ENCODE results near the gene OR2A14. TPM values are rescaled to one million over a fixed set of nuclear protein-coding genes. Genes with fewer than 3 reads are reported as not detected.
"Not testable (repeated sequence)": the region's sequence is repeated elsewhere in the genome, so short reads cannot be mapped to it uniquely, and the experiment has no call there.

OR2A14 gene
- total and polyA plus RNA-seq, 2 donors (not counting 1 experiment from before 2014, with no cell fraction given) = not detected

- Mint-ChIP-seq H3K4me3 (no peak overlapping the region), H3K27me3 (peaks cover 5% of the 10 kb centered on the region), H3K4me1 (no peaks in the 10 kb centered on the region), H3K27ac (no peak overlapping the region), H3K9me3 (ENCODE audit: insufficient read depth) (no peaks in the 10 kb centered on the region)
- DNase-seq (peak; percentile 82), ATAC-seq (ENCODE audit: low read depth) (peak; percentile 98)
- Histone ChIP-seq H3K4me2 (replicated peaks; ENCODE audit: low read depth, low read length, poor library complexity, severe bottlenecking) (no peak overlapping the region), H3K27me3 (replicated peaks in 1 of 4; ENCODE audit: control extremely low read depth in 1 of 4, control insufficient read depth in 3 of 4, insufficient read depth in 4 of 4, low read length in 3 of 4) (no peaks in the 10 kb centered on the region), H3K36me3 (replicated peaks in 1 of 2; ENCODE audit: control extremely low read depth in 1 of 2, control insufficient read depth in 1 of 2, extremely low read depth in 1 of 2, insufficient read depth in 2 of 2, low read length in 1 of 2) (no peaks in the 10 kb centered on the region), H3K4me3 (ENCODE audit: control extremely low read depth in 1 of 5, extremely low read depth in 1 of 5, insufficient read depth in 1 of 5, low read depth in 2 of 5, low read length in 4 of 5) (no peak overlapping the region), H3K4me1 (ENCODE audit: control insufficient read depth in 2 of 2, insufficient read depth in 2 of 2, low read length in 2 of 2) (no peaks in the 10 kb centered on the region), H3K79me2 (ENCODE audit: control insufficient read depth, insufficient read depth, low read length) (no peaks in the 10 kb centered on the region), H3K27ac (ENCODE audit: low read length in 2 of 2) (no peak overlapping the region), H4K20me1 (ENCODE audit: control insufficient read depth, insufficient read depth, low read length, poor library complexity, severe bottlenecking) (no peaks in the 10 kb centered on the region), H2AFZ (ENCODE audit: insufficient read depth, low read depth, low read length, poor library complexity, severe bottlenecking) (no peak overlapping the region), H3K9me3 (ENCODE audit: control extremely low read depth in 1 of 3, control insufficient read depth in 2 of 3, insufficient read depth in 1 of 3, low read length in 2 of 3) (no peaks in the 10 kb centered on the region), H3K9ac (ENCODE audit: low read length) (no peak overlapping the region)
- POLR2A ChIA-PET = no interaction called here
- intact Hi-C loops (cut with micrococcal nuclease) = no loop called here
- CTCF ChIA-PET = interaction anchor here (0.6 to 2.6 kb wide), 20 partner anchors 8 to 888 kb away, joined by 3 to 15 read pairs (median 4); partner anchors contain the start of gene TCAF1
- WGBS (ENCODE audit: insufficient coverage) = 0% methylated on average over 1 of the region's 6 CpGs
- TF ChIP-seq CTCF (IDR thresholded peaks at IDR 0.05) (peak; percentile 89), EZH2 (IDR thresholded peaks at IDR 0.05; ENCODE audit: borderline replicate concordance, insufficient read depth, low read depth, low read length, poor library complexity, severe bottlenecking) (no peak)
Measured at GRCh38 chr7:144127714-144128334, 4.8 kb downstream of the OR2A14 start.

GRCh38 chr7:144129601-144130000 is 6.6 kb downstream of the OR2A14 start:
- POLR2A ChIA-PET; H3K9me3 ChIP-seq (ENCODE audit: control extremely low read depth in 1 of 3, control insufficient read depth in 2 of 3, insufficient read depth in 1 of 3, low read length in 2 of 3); H3K79me2 ChIP-seq (ENCODE audit: control insufficient read depth, insufficient read depth, low read length); H3K4me1 ChIP-seq (ENCODE audit: control insufficient read depth in 2 of 2, insufficient read depth in 2 of 2, low read length in 2 of 2); DNase-seq; ATAC-seq (ENCODE audit: low read depth); intact Hi-C loops (cut with micrococcal nuclease); H4K20me1 ChIP-seq (ENCODE audit: control insufficient read depth, insufficient read depth, low read length, poor library complexity, severe bottlenecking); H3K27ac Mint-ChIP-seq; H2AFZ ChIP-seq (ENCODE audit: insufficient read depth, low read depth, low read length, poor library complexity, severe bottlenecking); H3K4me3 ChIP-seq (ENCODE audit: control extremely low read depth in 1 of 5, extremely low read depth in 1 of 5, insufficient read depth in 1 of 5, low read depth in 2 of 5, low read length in 4 of 5); H3K4me3 Mint-ChIP-seq; H3K4me2 ChIP-seq (replicated peaks; ENCODE audit: low read depth, low read length, poor library complexity, severe bottlenecking); H3K27me3 Mint-ChIP-seq; H3K36me3 ChIP-seq (replicated peaks in 1 of 2; ENCODE audit: control extremely low read depth in 1 of 2, control insufficient read depth in 1 of 2, extremely low read depth in 1 of 2, insufficient read depth in 2 of 2, low read length in 1 of 2); H3K9ac ChIP-seq (ENCODE audit: low read length); H3K4me1 Mint-ChIP-seq; CTCF ChIA-PET; H3K27ac ChIP-seq (ENCODE audit: low read length in 2 of 2); H3K9me3 Mint-ChIP-seq (ENCODE audit: insufficient read depth); H3K27me3 ChIP-seq (replicated peaks in 1 of 4; ENCODE audit: control extremely low read depth in 1 of 4, control insufficient read depth in 3 of 4, insufficient read depth in 4 of 4, low read length in 3 of 4): not testable (repeated sequence)
- WGBS (ENCODE audit: insufficient coverage) = 90% methylated on average over 6 of the region's 9 CpGs
